ENCODE results near the gene TOMM70. TPM values are rescaled to one million over a fixed set of nuclear protein-coding genes. Genes with fewer than 3 reads are reported as not detected.
"Not testable (repeated sequence)": the region's sequence is repeated elsewhere in the genome, so short reads cannot be mapped to it uniquely, and the experiment has no call there.

Gene TOMM70
- total RNA-seq, 2 donors from 2014 or later = 42.9 to 48.1 TPM

DNA sequence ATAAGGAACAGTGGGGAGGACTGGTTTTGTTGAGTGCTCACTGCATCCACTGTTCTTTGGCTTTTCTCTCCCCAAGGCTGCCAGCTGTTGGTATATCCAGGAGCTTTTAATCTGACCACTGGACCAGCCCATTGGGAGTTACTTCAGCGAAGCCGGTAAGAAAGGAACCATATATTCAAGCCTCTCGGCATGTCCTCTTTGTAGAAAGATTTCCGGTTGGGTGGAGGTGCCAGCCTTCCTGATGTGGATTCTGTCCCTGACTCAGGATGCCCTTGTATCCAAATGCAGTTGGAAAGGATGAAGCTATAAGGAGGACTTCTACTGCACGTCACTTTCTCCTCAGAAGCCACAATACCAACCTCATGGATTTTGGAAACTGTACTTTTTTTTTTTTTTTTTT is 52.2 kb downstream of the TOMM70 start:
- H3K4me3 Mint-ChIP-seq = no peak overlapping the region
- peaks cover 11 to 48% of the 10 kb centered on the region in 2 donors for H3K36me3 Mint-ChIP-seq (ENCODE audit: insufficient read depth in 2 of 2)
- no peaks in the 10 kb centered on the region for H3K27me3 Mint-ChIP-seq (ENCODE audit: low read depth)
- DNase-seq (no peak), ATAC-seq (replicated peaks in 1 of 2) (no peak)
- H3K4me1 Mint-ChIP-seq (ENCODE audit: low read depth) = no peaks in the 10 kb centered on the region
- H3K9me3 Mint-ChIP-seq = peaks cover 1 to 2% of the 10 kb centered on the region in 2 donors
- H3K27ac Mint-ChIP-seq = peak overlapping the region; percentile 25

DNA sequence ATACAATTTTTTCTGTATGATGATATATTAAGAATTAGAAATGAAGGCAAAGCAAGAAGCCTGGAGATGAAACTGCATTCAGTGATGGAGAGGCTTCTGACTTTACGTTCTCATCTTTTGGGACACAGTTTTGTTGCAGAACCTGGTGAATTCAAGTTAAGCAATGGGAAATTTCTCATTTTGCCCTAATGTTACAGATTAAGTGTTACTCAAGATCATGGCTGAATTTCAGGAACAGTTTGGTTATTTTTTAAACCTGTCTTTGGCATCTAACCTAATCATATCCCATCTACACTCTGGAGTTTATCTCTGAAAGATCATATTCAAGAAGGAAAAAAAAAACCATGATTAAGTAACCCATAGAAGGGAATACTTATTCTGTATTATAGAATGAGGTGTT is 60.4 kb downstream of the TOMM70 start:
- Mint-ChIP-seq H3K9me3 (no peaks in the 10 kb centered on the region), H3K27me3 (ENCODE audit: low read depth) (no peaks in the 10 kb centered on the region), H3K27ac (no peak overlapping the region), H3K36me3 (ENCODE audit: insufficient read depth in 2 of 2) (peaks cover 6 to 34% of the 10 kb centered on the region in 2 donors), H3K4me1 (ENCODE audit: low read depth) (peaks cover 28% of the 10 kb centered on the region), H3K4me3 (no peak overlapping the region)
- DNase-seq (no peak), ATAC-seq (replicated peaks in 1 of 2) (no peak)

DNA sequence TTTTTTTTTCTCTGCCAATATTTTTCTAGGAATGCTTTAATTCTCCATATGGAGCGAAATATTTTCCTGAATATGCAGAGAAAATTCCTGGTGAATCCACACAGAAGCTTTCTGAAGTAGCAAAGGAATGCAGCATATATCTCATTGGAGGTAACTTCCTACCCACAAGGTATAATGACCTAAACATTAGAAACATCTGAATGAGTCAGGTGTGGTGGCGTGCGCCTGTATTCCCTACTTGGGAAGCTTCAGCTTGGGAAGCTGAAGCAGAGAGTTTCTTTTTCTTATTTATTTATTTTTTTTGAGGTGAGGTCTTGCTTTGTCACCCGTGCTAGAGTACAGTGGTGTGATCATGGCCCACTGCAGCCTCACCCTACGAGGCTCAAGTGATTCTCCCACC is 61.1 kb downstream of the TOMM70 start:
- Mint-ChIP-seq H3K4me1 (ENCODE audit: low read depth) (peaks cover 34% of the 10 kb centered on the region), H3K27me3 (ENCODE audit: low read depth) (no peaks in the 10 kb centered on the region), H3K9me3 (no peaks in the 10 kb centered on the region), H3K27ac (no peak overlapping the region), H3K36me3 (ENCODE audit: insufficient read depth in 2 of 2) (peaks cover 6 to 32% of the 10 kb centered on the region in 2 donors), H3K4me3 (no peak overlapping the region)
- DNase-seq (no peak), ATAC-seq (replicated peaks in 1 of 2) (no peak)

DNA sequence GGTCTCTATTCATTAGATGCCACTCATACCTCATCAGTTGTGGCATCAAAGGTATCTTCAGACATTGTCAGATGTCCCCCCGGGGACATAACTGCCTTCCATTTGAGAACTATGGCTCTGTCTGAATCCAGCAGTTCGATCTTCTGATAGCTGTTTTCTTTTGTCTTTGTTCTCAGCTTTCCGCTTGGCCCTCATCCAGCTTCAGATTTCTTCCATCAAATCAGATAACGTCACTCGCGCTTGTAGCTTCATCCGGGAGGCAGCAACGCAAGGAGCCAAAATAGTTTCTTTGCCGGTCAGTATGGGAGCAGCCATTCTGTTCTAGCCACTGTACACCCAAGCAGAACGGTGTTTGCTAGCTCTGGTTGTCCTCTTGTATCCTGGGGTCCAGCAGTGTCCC is 62.0 kb downstream of the TOMM70 start:
- peaks cover 34% of the 10 kb centered on the region for H3K4me1 Mint-ChIP-seq (ENCODE audit: low read depth)
- no peaks in the 10 kb centered on the region for H3K27me3 Mint-ChIP-seq (ENCODE audit: low read depth)
- DNase-seq (no peak), ATAC-seq (replicated peaks in 1 of 2) (no peak)
- no peak overlapping the region for H3K4me3 Mint-ChIP-seq
- H3K36me3 Mint-ChIP-seq (ENCODE audit: insufficient read depth in 2 of 2) = peaks cover 3 to 26% of the 10 kb centered on the region in 2 donors
- no peaks in the 10 kb centered on the region for H3K9me3 Mint-ChIP-seq
- no peak overlapping the region for H3K27ac Mint-ChIP-seq

DNA sequence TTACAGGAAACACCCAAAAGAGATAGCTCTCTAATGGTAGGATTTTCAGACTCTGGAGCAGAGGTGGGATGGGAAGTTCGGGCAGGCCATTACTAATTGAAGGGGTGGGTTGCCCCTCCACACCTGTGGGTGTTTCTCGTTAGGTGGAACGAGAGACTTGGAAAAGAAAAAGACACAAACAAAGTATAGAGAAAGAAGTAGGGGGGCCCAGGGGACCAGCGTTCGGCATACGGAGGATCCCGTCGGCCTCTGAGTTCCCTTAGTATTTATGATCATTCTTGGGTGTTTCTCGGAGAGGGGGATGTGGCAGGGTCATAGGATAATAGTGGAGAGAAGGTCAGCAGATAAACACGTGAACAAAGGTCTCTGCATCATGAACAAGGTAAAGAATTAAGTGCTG is 64.7 kb downstream of the TOMM70 start:
- H3K9me3 Mint-ChIP-seq; ATAC-seq (replicated peaks in 1 of 2); DNase-seq; H3K36me3 Mint-ChIP-seq (ENCODE audit: insufficient read depth in 2 of 2); H3K27me3 Mint-ChIP-seq (ENCODE audit: low read depth): not testable (repeated sequence)
- Mint-ChIP-seq H3K4me1 (ENCODE audit: low read depth) (peaks cover 20% of the 10 kb centered on the region), H3K27ac (peak overlapping the region; percentile 20), H3K4me3 (peak overlapping the region; percentile 94 to 100)

DNA sequence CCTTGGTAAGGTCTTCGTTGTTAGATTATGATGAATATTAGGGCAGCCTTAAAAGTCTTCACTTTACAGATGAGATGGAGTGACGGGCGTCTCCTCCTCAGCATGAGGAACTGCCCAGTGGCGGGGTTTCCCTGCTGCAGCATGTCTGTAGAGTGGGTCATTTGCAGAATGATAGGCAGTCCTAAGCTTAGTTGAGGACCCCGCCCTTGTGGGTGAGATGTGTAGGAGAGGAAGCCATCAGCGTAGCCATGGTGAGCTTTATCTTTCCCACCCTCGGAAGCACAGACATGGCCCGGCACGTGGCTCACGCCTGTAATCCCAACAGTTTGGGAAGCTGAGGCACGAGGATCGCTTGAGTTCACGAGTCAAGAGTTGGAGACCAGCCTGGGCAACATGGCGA is 65.5 kb downstream of the TOMM70 start:
- Mint-ChIP-seq H3K36me3 (ENCODE audit: insufficient read depth in 2 of 2) (peaks cover 0 to 3% of the 10 kb centered on the region in 2 donors), H3K4me1 (ENCODE audit: low read depth) (peaks cover 20% of the 10 kb centered on the region), H3K27me3 (ENCODE audit: low read depth) (no peaks in the 10 kb centered on the region), H3K9me3 (no peaks in the 10 kb centered on the region), H3K4me3 (peak overlapping the region; percentile 94 to 100), H3K27ac (peak overlapping the region; percentile 98)
- ATAC-seq (replicated peaks in 1 of 2) (no peak), DNase-seq (peak; percentile 16 to 17)

DNA sequence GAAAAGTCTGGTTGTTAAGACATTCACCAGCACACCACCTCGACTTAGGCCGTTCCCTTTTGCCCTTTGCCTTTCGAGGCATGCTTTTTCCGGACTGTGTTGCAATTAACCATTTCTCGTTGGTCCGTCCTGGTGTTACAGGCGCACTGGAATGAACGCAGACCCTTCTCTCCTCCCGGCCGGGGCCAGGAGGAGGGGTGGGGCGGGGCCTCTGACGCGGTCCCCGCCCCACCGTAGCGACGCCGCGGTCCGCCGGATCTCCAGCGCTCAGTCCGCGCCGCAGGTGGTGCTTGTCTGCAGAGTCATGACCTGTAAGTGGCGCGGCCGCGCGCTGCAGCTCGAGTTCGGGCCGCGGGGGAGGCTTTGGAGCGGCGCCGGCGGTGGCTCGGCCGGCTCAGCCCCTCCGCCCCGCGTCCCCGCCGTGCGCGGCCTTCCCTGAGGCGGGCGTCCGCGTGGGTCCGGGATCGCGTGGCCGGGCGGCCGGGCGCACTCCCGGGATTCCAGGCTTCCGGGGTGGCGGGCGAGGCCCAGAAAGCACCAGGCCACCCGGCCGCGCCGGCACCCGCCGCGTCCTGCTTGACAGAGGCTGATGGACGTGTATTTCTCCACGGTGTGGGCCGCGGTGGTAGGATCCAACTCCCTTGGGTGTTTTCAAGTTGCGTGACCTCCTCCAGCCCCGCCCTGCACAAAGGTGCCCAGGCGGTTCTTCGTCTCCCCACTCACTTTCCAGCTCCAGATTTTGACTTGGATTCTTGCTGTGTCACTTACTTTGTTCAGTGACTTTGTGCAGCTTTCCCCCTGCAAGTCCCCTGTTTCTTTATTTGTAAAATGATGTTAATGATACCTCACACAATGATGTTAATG is 66.2 kb downstream of the TOMM70 start, which contains the start of gene NIT2:
NIT2 (plus strand) TSS at position 270 of the 864 bp plus-strand sequence; CDS start at position 305, 35 bp downstream.
- ATAC-seq (replicated peaks in 1 of 2) = peak; percentile 98 to 99
- H3K27me3 Mint-ChIP-seq (ENCODE audit: low read depth) = no peaks in the 10 kb centered on the region
- peaks cover 20% of the 10 kb centered on the region for H3K4me1 Mint-ChIP-seq (ENCODE audit: low read depth)
- no peaks in the 10 kb centered on the region for H3K9me3 Mint-ChIP-seq
- peak within 1 kb of the TSS; percentile 94 to 100 for H3K4me3 Mint-ChIP-seq
- DNase-seq = peak; percentile 86 to 88
- H3K36me3 Mint-ChIP-seq (ENCODE audit: insufficient read depth in 2 of 2) = peaks cover 0 to 3% of the 10 kb centered on the region in 2 donors
- H3K27ac Mint-ChIP-seq = peak within 1 kb of the TSS; percentile 98

DNA sequence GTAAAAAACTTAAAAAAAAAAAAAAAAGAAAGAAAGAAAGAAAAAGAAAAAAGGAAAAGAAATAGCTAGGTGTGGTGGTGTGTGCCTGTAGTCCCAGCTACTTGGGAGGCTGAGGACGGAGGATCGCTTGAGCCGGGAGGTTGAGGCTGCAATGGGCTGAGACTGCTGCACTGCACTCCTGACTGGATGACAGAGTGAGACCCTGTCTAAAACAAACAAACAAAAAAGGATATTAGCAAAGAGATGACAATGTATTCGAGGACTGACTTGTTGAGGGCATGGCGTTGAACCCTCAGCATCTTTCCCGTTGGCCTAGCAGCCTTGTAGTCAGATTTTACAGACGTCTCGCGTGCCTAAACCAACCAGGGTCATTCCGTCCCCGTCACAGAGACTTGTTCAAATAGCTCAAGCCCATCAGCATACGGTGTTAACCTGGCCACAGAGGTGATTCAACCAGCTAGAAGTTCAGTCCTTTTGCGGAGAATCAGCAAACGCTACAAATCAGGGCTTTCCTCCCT is 66.9 kb downstream of the TOMM70 start:
- Mint-ChIP-seq H3K9me3 (no peaks in the 10 kb centered on the region), H3K36me3 (ENCODE audit: insufficient read depth in 2 of 2) (peaks cover 0 to 3% of the 10 kb centered on the region in 2 donors), H3K27me3 (ENCODE audit: low read depth) (no peaks in the 10 kb centered on the region), H3K27ac (no peak overlapping the region), H3K4me1 (ENCODE audit: low read depth) (peaks cover 20% of the 10 kb centered on the region), H3K4me3 (peak overlapping the region; percentile 78 to 84)
- ATAC-seq (replicated peaks in 1 of 2) (peak; percentile 23 to 47), DNase-seq (no peak)

DNA sequence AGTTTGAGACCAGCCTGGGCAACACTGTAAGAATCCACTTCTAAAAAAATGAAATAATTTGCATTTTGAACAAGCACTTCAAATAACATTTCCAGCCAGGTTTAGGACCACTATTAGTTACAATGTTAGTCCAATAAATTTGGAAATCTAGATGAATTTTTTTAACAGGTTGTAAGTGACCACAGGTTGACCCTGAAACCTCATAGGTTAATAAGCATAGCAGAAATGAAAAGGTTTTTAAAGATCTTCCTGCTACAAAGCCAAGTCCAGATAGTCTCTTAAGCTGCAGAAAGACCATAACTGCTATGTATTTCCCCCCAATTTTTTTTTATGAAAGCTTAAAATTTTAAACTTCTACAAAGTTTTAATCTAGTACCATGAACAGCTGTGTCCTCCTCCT is 67.8 kb downstream of the TOMM70 start:
- DNase-seq = no peak
- no peaks in the 10 kb centered on the region for H3K9me3 Mint-ChIP-seq
- peaks cover 16% of the 10 kb centered on the region for H3K4me1 Mint-ChIP-seq (ENCODE audit: low read depth)
- no peak overlapping the region for H3K27ac Mint-ChIP-seq
- peak overlapping the region in 1 of 2 donors; percentile 26 for H3K4me3 Mint-ChIP-seq
- peaks cover 0 to 1% of the 10 kb centered on the region in 2 donors for H3K36me3 Mint-ChIP-seq (ENCODE audit: insufficient read depth in 2 of 2)
- H3K27me3 Mint-ChIP-seq (ENCODE audit: low read depth) = no peaks in the 10 kb centered on the region
- ATAC-seq (replicated peaks in 1 of 2) = no peak

DNA sequence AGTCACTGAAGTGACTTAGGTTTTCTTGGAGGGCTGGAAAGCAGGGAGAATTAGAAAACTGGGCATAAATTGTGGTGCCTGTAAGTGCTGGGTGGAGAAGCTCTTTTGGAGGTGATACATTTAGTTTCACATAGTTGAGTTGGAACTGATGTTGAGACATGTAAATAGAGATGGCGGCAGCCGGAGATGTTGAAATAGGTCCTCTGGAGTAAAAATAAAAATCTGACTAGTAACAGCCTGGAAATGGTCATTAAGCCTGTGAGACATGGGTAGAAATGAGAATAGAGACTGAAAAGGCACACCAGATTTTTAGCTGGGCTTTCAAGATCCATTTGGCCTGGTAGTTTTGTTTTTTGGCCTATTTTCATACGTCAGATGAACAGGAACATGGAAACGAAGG is 69.2 kb downstream of the TOMM70 start:
- Mint-ChIP-seq H3K27me3 (ENCODE audit: low read depth) (no peaks in the 10 kb centered on the region), H3K36me3 (ENCODE audit: insufficient read depth in 2 of 2) (peaks cover 0 to 10% of the 10 kb centered on the region in 2 donors), H3K4me3 (no peak overlapping the region), H3K4me1 (ENCODE audit: low read depth) (peaks cover 16% of the 10 kb centered on the region), H3K9me3 (peaks cover 3 to 4% of the 10 kb centered on the region in 2 donors), H3K27ac (peak overlapping the region; percentile 5)
- ATAC-seq (replicated peaks in 1 of 2) (no peak), DNase-seq (no peak)

DNA sequence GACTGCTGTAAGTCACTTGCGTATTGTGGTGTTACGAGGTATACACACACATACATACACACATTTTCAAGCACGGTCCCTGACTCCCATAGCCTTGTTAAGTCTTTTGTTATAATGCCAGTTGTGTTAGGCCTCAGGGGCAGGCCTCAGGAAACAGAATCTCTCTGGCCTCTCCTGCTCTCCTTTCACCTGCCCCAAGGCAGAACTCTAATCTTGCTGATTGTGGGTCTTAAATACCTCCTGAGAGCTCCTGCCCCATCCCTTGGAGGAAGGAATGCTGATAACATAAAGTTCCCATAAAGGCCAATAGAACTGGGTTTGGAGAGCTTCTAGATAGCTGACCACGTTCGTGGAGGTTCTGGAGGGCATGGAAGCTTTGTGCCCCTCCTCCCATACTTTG is 70.2 kb downstream of the TOMM70 start:
- Mint-ChIP-seq H3K9me3 (peaks cover 3 to 4% of the 10 kb centered on the region in 2 donors), H3K36me3 (ENCODE audit: insufficient read depth in 2 of 2) (peaks cover 0 to 10% of the 10 kb centered on the region in 2 donors), H3K4me1 (ENCODE audit: low read depth) (peaks cover 7% of the 10 kb centered on the region), H3K27ac (no peak overlapping the region), H3K4me3 (no peak overlapping the region), H3K27me3 (ENCODE audit: low read depth) (no peaks in the 10 kb centered on the region)
- DNase-seq (no peak), ATAC-seq (replicated peaks in 1 of 2) (no peak)

DNA sequence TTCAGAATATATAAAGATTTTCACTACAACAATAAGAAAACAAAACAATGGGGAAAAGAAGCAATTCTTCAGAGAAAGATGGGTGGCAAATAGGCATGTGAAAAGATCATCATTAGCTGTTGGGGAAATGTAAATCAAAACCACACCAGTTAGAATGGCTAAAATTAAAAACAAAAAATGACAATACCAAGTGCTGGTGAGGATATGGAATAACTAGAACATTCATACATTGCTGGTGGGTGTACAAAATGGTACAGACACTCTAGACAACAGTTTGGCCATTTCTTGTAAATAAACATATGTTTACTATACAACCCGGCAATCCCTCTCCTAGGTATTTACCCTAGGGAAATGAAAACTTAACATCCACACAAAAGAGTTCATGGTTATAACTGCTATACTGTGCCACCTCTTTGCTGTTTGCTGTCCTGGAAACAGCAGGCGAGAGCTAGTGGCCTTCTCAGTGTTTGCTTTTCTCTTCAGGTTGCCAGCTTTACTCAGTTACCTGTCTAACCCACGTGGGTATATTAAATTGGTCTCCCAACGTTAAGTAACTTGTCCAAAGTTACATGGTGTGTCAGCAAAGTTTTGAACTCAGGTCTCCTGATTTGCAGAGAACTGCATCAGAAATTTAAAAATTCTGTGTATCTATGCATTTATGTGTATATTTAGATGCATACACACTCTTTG is 70.9 kb downstream of the TOMM70 start:
- H3K36me3 Mint-ChIP-seq (ENCODE audit: insufficient read depth in 2 of 2) = peaks cover 0 to 8% of the 10 kb centered on the region in 2 donors
- peaks cover under 1% of the 10 kb centered on the region for H3K4me1 Mint-ChIP-seq (ENCODE audit: low read depth)
- DNase-seq (no peak), ATAC-seq (replicated peaks in 1 of 2) (no peak)
- H3K27me3 Mint-ChIP-seq (ENCODE audit: low read depth) = no peaks in the 10 kb centered on the region
- H3K4me3 Mint-ChIP-seq = no peak overlapping the region
- peaks cover 3 to 4% of the 10 kb centered on the region in 2 donors for H3K9me3 Mint-ChIP-seq
- no peak overlapping the region for H3K27ac Mint-ChIP-seq

DNA sequence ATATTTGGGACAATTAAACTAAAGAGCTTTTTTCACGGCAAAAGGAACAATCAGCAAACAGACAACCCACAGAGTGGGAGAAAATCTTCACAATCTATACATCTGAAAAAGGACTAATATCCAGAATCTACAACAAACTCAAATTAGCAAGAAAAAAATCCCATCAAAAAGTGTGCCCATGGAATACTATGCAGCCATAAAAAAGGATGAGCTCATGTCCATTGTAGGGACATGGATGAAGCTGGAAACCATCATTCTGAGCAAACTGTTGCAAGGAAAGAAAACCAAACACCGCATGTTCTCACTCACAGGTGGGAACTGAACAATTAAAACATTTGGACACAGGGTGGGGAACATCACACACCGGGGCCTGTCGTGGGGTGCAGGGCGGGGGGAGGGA is 73.5 kb downstream of the TOMM70 start:
- not testable (repeated sequence) for H3K27ac Mint-ChIP-seq; H3K4me1 Mint-ChIP-seq (ENCODE audit: low read depth); H3K4me3 Mint-ChIP-seq; H3K27me3 Mint-ChIP-seq (ENCODE audit: low read depth); H3K36me3 Mint-ChIP-seq (ENCODE audit: insufficient read depth in 2 of 2); DNase-seq; H3K9me3 Mint-ChIP-seq; ATAC-seq (replicated peaks in 1 of 2)

All from activated T-cell treated with anti-CD3 and anti-CD28 coated beads, Interleukin-2, amount 50 U/mL, for 72 hours (primary cell).